Activated CD8-positive, alpha-beta T cell treated with anti-CD3 and anti-CD28 coated beads for 36 hours (primary cell): ENCODE measurements around the gene CHFR. TPM values are rescaled to one million over a fixed set of nuclear protein-coding genes. Genes with fewer than 3 reads are reported as not detected.
A peak's percentile ranks its signal among the peaks of the same experiment; 100 is the strongest.

Experiments
- ATAC-seq: fragments of 200-7000 bp; cut with Tn5 transposase; one replicate; pipeline ENCODE4 v1.10.0; 2021; ENCODE audit warnings: mild to moderate bottlenecking, moderate library complexity
- CTCF ChIA-PET: fragments of 350-600 bp; sonication (Branson Sonifier 250); formaldehyde crosslinking; loops from one replicate; lab custom pipeline; 2021; ENCODE audit warnings: antibody characterized with exemption; lab: Charles Lee
- POLR2A ChIA-PET: fragments of 350-600 bp; sonication (Branson Sonifier 250); formaldehyde crosslinking; loops from one replicate; lab custom pipeline; 2021; ENCODE audit warnings: antibody characterized with exemption; lab: Charles Lee
- DNase-seq: peaks from one replicate; pipeline ENCODE4 v3.0.0-alpha.2; 2020
- H3K27ac Mint-ChIP-seq: one replicate; pipeline ENCODE4 v1.8.0; 2021; ENCODE audit warnings: mild to moderate bottlenecking, mixed read lengths
- H3K27me3 Mint-ChIP-seq: one replicate; pipeline ENCODE4 v1.8.0; 2021; ENCODE audit warnings: mixed read lengths
- H3K36me3 Mint-ChIP-seq: one replicate; pipeline ENCODE4 v1.8.0; 2021; ENCODE audit warnings: low read depth, mixed read lengths
- H3K4me1 Mint-ChIP-seq: one replicate; pipeline ENCODE4 v1.8.0; 2021; ENCODE audit warnings: low read depth, mixed read lengths
- H3K4me3 Mint-ChIP-seq: one replicate; pipeline ENCODE4 v1.8.0; 2021; ENCODE audit warnings: mild to moderate bottlenecking, moderate library complexity, mixed read lengths
- H3K9me3 Mint-ChIP-seq: one replicate; pipeline ENCODE4 v1.8.0; 2021; ENCODE audit warnings: mixed read lengths
- intact Hi-C: fragments of 100-400 bp; cut with micrococcal nuclease; formaldehyde crosslinking; loops from one replicate; pipeline ENCODE4 v1.10.0; 2022
- total RNA-seq, 2 experiments: library from RNA; stranded (reverse); gene quantifications; one replicate each; pipeline ENCODE4 v1.2.3, GENCODE V29; 2021
- TF ChIP-seq, protein P1 (sequence below): fragments of 200-600 bp; IDR thresholded peaks from one replicate; pipeline ENCODE4 v1.8.0; 2022; ENCODE audit warnings: antibody characterized with exemption, mild to moderate bottlenecking

The CHFR gene
- total RNA-seq, 2 experiments from 2014 or later, result 40.5 to 51.2 TPM

- Mint-ChIP-seq H3K9me3 (no peaks in the 10 kb centered on the region), H3K27ac (peak overlapping the region; percentile 97), H3K27me3 (no peaks in the 10 kb centered on the region), H3K4me1 (peaks cover 49% of the 10 kb centered on the region), H3K36me3 (peaks cover 23% of the 10 kb centered on the region), H3K4me3 (peak overlapping the region; percentile 56)
- CTCF ChIA-PET, result interaction anchor here (1.2 to 2.0 kb wide), 4 partner anchors 27 to 72 kb away, joined by 3 to 7 read pairs (median 6); no protein-coding TSS in a partner anchor
- intact Hi-C loops, result no loop called here
- TF ChIP-seq, protein P1, sequence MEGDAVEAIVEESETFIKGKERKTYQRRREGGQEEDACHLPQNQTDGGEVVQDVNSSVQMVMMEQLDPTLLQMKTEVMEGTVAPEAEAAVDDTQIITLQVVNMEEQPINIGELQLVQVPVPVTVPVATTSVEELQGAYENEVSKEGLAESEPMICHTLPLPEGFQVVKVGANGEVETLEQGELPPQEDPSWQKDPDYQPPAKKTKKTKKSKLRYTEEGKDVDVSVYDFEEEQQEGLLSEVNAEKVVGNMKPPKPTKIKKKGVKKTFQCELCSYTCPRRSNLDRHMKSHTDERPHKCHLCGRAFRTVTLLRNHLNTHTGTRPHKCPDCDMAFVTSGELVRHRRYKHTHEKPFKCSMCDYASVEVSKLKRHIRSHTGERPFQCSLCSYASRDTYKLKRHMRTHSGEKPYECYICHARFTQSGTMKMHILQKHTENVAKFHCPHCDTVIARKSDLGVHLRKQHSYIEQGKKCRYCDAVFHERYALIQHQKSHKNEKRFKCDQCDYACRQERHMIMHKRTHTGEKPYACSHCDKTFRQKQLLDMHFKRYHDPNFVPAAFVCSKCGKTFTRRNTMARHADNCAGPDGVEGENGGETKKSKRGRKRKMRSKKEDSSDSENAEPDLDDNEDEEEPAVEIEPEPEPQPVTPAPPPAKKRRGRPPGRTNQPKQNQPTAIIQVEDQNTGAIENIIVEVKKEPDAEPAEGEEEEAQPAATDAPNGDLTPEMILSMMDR, result no peak
- ATAC-seq (peak; percentile 82), DNase-seq (peak; percentile 70)
- POLR2A ChIA-PET, result interaction anchor here (0.7 to 1.5 kb wide), 10 partner anchors 10 to 123 kb away, joined by 3 to 5 read pairs (median 3); partner anchors contain the start of gene PGAM5
These were observed 53.2 kb downstream of the CHFR start for GRCh38 chr12:132834181-132834711.

DNA sequence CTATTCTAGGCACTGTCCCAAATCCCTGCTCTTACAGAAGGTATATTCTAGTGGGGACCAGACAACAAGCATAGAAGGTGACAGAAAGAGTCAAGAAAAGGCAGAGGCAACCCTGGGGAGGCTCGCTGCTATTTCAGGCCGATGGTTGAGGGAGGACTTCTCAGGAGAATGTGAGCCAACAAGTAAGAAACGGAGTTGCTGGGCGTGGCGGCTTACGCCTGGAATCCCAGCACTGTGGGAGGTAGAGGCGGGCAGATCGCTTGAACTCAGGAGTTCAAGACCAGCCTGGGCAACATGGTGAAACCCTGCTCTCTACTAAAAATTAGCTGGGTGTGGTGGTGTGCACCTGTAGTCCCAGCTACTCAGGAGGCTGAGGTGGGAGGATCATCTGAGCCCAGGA is 54.1 kb downstream of the CHFR start:
- peaks cover 17% of the 10 kb centered on the region for H3K36me3 Mint-ChIP-seq
- no peak overlapping the region for H3K4me3 Mint-ChIP-seq
- no peak for DNase-seq
- H3K27ac Mint-ChIP-seq, result peak overlapping the region; percentile 97
- peaks cover 44% of the 10 kb centered on the region for H3K4me1 Mint-ChIP-seq
- TF ChIP-seq, protein P1, result no peak
- H3K9me3 Mint-ChIP-seq, result no peaks in the 10 kb centered on the region
- no peaks in the 10 kb centered on the region for H3K27me3 Mint-ChIP-seq
- intact Hi-C loops, result no loop called here
- POLR2A ChIA-PET, result interaction anchor here (0.8 to 1.5 kb wide), 5 partner anchors 11 to 64 kb away, joined by 3 to 5 read pairs (median 3); no protein-coding TSS in a partner anchor
- CTCF ChIA-PET, result interaction anchor here (1.2 to 1.7 kb wide), 3 partner anchors 26 to 73 kb away, joined by 3 to 7 read pairs (median 5); no protein-coding TSS in a partner anchor
- no peak for ATAC-seq

GRCh38 chr12:132831771-132832170 is 55.6 kb downstream of the CHFR start:
- peaks cover 29% of the 10 kb centered on the region for H3K36me3 Mint-ChIP-seq
- no peak overlapping the region for H3K4me3 Mint-ChIP-seq
- TF ChIP-seq, protein P1, result no peak
- peaks cover 46% of the 10 kb centered on the region for H3K4me1 Mint-ChIP-seq
- DNase-seq, result no peak
- ChIA-PET POLR2A (interaction anchor here (1.2 kb wide), 1 partner anchor 63 kb away, joined by 3 read pairs; no protein-coding TSS in a partner anchor), CTCF (interaction anchor here (1.1 to 2.4 kb wide), 2 partner anchors 9 to 73 kb away, joined by 3 to 8 read pairs; no protein-coding TSS in a partner anchor)
- H3K27ac Mint-ChIP-seq, result no peak overlapping the region
- intact Hi-C loops, result no loop called here
- no peak for ATAC-seq
- no peaks in the 10 kb centered on the region for H3K27me3 Mint-ChIP-seq
- H3K9me3 Mint-ChIP-seq, result no peaks in the 10 kb centered on the region

- Mint-ChIP-seq H3K4me3 (peak within 1 kb of the TSS; percentile 94), H3K9me3 (no peaks in the 10 kb centered on the region), H3K27ac (peak within 1 kb of the TSS; percentile 100), H3K27me3 (no peaks in the 10 kb centered on the region), H3K4me1 (peaks cover 53% of the 10 kb centered on the region), H3K36me3 (peaks cover 47% of the 10 kb centered on the region)
- DNase-seq (peak; percentile 96), ATAC-seq (peak; percentile 86)
- intact Hi-C loops, result loop anchor here (5.0 kb wide), 2 partner anchors 58 to 78 kb away; partner anchors contain the start of gene CHFR
- TF ChIP-seq, protein P1, result no peak
- POLR2A ChIA-PET, result interaction anchor here (0.5 to 2.4 kb wide), 12 partner anchors 9 to 322 kb away, joined by 3 to 9 read pairs (median 3); partner anchors contain the start of gene ANKLE2
- CTCF ChIA-PET, result interaction anchor here (0.7 to 2.5 kb wide), 4 partner anchors 10 to 76 kb away, joined by 3 to 16 read pairs (median 4); no protein-coding TSS in a partner anchor
These were observed 58.5 kb downstream of the CHFR start, which contains the start of gene GOLGA3 for GRCh38 chr12:132828706-132829534. TSS of gene GOLGA3 (minus strand) at chr12:132828869. CDS start at chr12:132822128, 6,741 bp downstream.
